GM23248 (cell line): Measurements from ENCODE around the gene SAP30BP.

Source experiments
- EZH2 ChIP-seq: fragments of 200-600 bp; sonication (generic); IDR thresholded peaks from 2 replicates; pipeline ENCODE4 v1.6.1; 2018; ENCODE audit warnings: antibody characterized with exemption, mild to moderate bottlenecking; ENCODE audit not compliant: insufficient read depth, poor library complexity, severe bottlenecking
- EZH2phosphoT487 ChIP-seq: fragments of 200-600 bp; sonication (generic); IDR thresholded peaks from 2 replicates; pipeline ENCODE4 v1.6.1; 2018; ENCODE audit warnings: antibody characterized with exemption, moderate library complexity, mild to moderate bottlenecking, low read depth; ENCODE audit not compliant: insufficient read depth

- TF ChIP-seq EZH2phosphoT487: no peak
- no peak for TF ChIP-seq EZH2
Measured at GRCh38 chr17:75665981-75666380, 1.2 kb upstream of the SAP30BP start.
